Ascending aorta (tissue), 2 donors: Measurements from ENCODE around the gene MYBPH. TPM values are rescaled to one million over a fixed set of nuclear protein-coding genes. Genes with fewer than 3 reads are reported as not detected.

Experiments used
- DNase-seq, 2 donors: peaks; one replicate each; pipeline ENCODE4 v3.0.0-alpha.2; 2019; ENCODE audit warnings: low spot score in 2 of 2
- H3K27ac ChIP-seq, 2 donors: fragments of 200-600 bp; sonication (generic); one replicate each; pipeline ENCODE4 v1.5.1; 2016 to 2017; ENCODE audit warnings: mild to moderate bottlenecking in 1 of 2
- H3K27me3 ChIP-seq: fragments of 200-600 bp; sonication (generic); one replicate; pipeline ENCODE4 v1.5.1; 2017
- H3K36me3 ChIP-seq, 2 donors: fragments of 200-600 bp; sonication (generic); one replicate each; pipeline ENCODE4 v1.5.1; 2016
- H3K4me1 ChIP-seq, 2 donors: fragments of 200-600 bp; sonication (generic); one replicate each; pipeline ENCODE4 v1.5.1; 2016 to 2017; ENCODE audit warnings: mild to moderate bottlenecking in 1 of 2
- H3K4me3 ChIP-seq, 2 donors: fragments of 200-600 bp; sonication (generic); one replicate each; pipeline ENCODE4 v1.5.1; 2016 to 2017; ENCODE audit warnings: mild to moderate bottlenecking in 1 of 2
- H3K9me3 ChIP-seq, 2 donors: fragments of 200-600 bp; sonication (generic); one replicate each; pipeline ENCODE4 v1.5.1; 2016
- intact Hi-C: fragments of 100-400 bp; cut with DNase I; formaldehyde crosslinking; loops from one replicate; pipeline ENCODE4 v1.15.1; 2023
- total RNA-seq: library from RNA; depleted of rRNA; stranded (reverse); fragments of >200 nt; gene quantifications from one replicate; pipeline ENCODE4 v1.1.0, GENCODE V29; 2016
- TF ChIP-seq, protein P1 (sequence below), 3 experiments: fragments of 200-600 bp in 2 of 3; fragments of 450-650 bp in 1 of 3; sonication (generic) in 2 of 3; IDR thresholded peaks; one replicate each; pipeline ENCODE4 v1.5.1; 2016 to 2019; ENCODE audit warnings: antibody characterized with exemption in 3 of 3, mild to moderate bottlenecking in 1 of 3, moderate library complexity in 1 of 3

Gene MYBPH
- total RNA-seq, 1 donor from 2014 or later = not detected

DNA sequence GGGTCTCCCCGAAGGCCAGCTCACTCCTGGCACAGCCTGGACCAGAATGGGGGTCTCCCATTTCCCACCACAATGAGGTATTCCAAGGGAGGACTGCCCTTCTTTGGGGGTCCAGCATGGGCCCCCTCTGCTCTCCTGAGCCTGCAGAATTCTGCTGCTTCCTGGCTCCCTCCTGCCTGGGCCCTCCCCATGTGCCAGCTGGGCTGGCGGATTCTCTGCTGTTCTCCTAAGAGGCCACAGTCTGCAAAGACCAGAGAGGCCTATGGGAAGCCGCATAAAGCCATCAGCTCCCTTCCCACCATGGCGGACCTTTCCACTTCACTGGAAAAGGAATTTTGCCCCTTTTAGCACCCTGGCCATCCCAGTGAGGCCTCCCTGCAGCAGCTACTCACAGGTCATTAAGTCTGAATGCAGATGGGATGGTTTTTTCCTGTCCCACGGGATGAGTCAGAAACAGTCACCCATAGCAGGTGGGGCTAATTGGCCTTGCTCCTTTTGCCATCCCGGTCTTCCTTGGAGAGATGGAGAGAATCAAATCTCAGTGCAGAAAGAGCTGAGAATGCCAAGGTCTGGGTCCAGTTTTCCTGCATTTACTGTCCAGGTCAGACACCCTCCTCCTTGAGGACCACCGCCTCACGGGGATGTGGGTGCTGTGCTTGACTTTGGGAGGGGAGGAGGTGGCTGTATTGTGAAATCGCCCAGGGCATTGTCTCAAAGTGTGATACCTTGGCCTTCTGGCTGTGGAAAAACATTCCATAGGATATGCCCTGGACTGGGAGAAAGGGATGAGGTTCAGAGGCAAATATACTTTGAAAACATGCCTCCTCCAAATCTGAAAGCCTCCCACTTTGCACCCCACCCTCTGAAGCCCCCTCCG lies 23.2 kb downstream of the MYBPH start:
- intact Hi-C loops = no loop called here

DNA sequence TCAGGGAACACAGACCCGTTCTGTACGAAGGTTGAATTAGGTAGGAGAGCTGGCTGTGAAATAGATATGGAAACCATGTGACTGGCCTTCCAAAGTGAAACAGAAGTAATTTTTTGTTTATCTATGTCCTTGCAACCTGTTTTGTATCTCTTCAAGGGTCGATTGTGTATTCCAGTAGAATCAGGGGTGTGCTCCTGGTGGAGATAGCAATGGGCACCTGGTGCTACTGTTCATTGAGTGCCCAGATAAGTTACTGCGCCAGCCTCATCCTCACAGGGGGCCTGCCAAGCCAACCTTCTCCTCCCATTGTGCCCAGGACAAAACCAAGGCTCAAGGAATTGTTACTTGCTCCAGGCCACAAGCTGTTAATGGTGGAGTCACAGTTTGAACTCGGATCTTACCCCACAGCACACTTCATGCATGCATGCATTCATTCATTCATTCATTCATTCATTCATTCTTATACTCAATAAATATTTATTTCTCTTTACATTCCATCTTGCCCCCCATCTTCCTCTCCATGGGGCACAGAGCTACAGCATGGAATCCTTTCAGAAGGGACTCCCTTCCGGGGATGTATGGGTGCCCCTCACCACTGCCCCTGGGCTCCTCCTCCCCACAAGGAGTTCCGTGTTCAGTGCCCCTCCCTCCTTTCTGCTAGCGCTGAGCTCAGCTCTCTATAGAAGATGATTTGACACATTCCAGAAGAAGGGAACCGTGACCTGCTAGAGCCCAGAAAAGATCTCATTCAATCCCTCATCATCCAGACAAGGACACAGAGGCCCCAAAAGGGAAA lies 24.1 kb downstream of the MYBPH start:
- H3K36me3 ChIP-seq = no peaks in the 10 kb centered on the region
- no peak for DNase-seq
- no peaks in the 10 kb centered on the region for H3K4me1 ChIP-seq
- no peak overlapping the region for H3K27ac ChIP-seq
- intact Hi-C loops = no loop called here
- H3K9me3 ChIP-seq = no peaks in the 10 kb centered on the region
- no peak overlapping the region for H3K4me3 ChIP-seq
- H3K27me3 ChIP-seq = no peaks in the 10 kb centered on the region
- TF ChIP-seq, protein P1, sequence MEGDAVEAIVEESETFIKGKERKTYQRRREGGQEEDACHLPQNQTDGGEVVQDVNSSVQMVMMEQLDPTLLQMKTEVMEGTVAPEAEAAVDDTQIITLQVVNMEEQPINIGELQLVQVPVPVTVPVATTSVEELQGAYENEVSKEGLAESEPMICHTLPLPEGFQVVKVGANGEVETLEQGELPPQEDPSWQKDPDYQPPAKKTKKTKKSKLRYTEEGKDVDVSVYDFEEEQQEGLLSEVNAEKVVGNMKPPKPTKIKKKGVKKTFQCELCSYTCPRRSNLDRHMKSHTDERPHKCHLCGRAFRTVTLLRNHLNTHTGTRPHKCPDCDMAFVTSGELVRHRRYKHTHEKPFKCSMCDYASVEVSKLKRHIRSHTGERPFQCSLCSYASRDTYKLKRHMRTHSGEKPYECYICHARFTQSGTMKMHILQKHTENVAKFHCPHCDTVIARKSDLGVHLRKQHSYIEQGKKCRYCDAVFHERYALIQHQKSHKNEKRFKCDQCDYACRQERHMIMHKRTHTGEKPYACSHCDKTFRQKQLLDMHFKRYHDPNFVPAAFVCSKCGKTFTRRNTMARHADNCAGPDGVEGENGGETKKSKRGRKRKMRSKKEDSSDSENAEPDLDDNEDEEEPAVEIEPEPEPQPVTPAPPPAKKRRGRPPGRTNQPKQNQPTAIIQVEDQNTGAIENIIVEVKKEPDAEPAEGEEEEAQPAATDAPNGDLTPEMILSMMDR (IDR thresholded peaks at IDR 0.05) = no peak

More for the DNA sequence above, 23.2 kb downstream of the MYBPH start:
- H3K36me3 ChIP-seq = no peaks in the 10 kb centered on the region
- TF ChIP-seq, protein P1 (IDR thresholded peaks at IDR 0.05) = no peak
- H3K9me3 ChIP-seq = no peaks in the 10 kb centered on the region
- no peak overlapping the region for H3K4me3 ChIP-seq
- H3K27ac ChIP-seq = no peak overlapping the region
- H3K27me3 ChIP-seq = no peaks in the 10 kb centered on the region
- DNase-seq = no peak
- H3K4me1 ChIP-seq = no peaks in the 10 kb centered on the region

DNA sequence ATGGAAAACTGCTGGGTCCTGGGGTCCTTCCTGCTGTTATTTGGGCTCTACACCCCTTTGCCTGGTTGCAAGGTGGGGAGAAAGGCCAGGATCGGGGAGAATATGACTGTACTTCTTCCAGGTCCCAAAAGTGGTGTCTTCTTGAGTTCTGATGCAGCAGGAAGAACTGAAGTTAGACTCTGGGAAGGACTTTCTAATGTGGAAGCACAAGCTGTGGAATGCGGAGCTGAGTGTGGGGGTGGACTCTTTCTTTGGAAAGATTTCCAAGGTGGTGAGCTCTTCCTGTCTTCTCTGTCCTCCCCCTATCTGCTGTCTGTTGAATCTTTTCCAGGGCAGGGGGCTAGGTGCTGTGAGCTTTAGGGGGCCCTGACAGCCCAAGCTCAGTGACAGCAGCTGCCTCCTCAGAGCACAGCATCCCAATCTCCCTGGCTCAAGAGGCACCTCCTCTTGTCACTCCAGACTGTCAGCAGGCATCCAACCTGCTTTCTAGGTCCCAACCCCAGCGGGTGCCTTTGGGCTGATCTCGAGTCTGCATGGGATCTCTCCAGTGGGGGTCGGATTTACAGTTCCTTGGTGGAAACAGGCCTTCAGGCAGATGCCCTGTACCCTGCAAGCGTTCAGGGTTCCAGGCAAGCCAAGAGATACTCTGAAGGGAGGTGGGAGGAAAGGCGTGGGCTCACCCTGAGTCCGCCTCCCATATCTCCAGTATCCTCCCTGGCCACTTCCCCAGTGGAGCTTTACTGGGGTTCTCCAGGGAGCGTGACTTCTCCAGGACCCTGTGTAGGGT lies 24.9 kb downstream of the MYBPH start:
- Histone ChIP-seq H3K36me3 (no peaks in the 10 kb centered on the region), H3K4me1 (no peaks in the 10 kb centered on the region), H3K27me3 (no peaks in the 10 kb centered on the region), H3K27ac (no peak overlapping the region), H3K4me3 (no peak overlapping the region), H3K9me3 (no peaks in the 10 kb centered on the region)
- intact Hi-C loops = no loop called here
- DNase-seq = no peak
- TF ChIP-seq, protein P1 (IDR thresholded peaks at IDR 0.05) = no peak

DNA sequence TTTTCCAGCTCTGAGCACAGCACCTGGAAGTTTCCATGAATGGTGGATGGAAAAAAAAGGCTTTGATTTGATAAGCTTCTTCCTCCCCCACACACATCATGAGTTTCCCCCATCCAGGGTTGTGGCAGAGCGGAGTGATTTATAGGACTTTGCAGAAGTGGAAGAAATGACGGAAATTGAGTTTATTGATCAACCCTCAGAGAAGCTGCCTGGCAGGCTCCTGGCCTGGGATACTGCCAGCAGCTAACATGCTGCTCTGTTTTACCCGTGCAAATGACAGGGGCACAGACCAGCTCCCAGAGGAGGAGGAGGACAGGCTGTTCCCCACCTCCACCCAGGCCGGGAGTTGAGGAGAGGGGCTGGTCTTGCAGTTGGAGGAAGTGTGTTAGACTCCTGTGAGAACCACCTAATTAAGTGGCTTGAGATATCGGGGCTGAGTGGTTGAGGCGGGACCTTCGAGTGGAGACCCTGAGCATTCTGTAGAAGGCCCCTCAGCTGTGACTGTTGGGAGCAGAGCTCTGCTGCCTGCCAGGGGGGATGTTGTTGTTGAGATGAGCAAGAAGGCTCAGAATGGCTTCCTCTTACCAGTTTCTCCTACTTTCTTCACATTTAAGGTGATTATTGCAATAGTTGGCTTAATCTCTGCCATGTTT lies 26.3 kb downstream of the MYBPH start:
- Histone ChIP-seq H3K27me3 (no peaks in the 10 kb centered on the region), H3K4me1 (no peaks in the 10 kb centered on the region), H3K36me3 (no peaks in the 10 kb centered on the region), H3K27ac (no peak overlapping the region), H3K4me3 (no peak overlapping the region), H3K9me3 (no peaks in the 10 kb centered on the region)
- DNase-seq = no peak
- intact Hi-C loops = no loop called here
- TF ChIP-seq, protein P1 (IDR thresholded peaks at IDR 0.05) = no peak

DNA sequence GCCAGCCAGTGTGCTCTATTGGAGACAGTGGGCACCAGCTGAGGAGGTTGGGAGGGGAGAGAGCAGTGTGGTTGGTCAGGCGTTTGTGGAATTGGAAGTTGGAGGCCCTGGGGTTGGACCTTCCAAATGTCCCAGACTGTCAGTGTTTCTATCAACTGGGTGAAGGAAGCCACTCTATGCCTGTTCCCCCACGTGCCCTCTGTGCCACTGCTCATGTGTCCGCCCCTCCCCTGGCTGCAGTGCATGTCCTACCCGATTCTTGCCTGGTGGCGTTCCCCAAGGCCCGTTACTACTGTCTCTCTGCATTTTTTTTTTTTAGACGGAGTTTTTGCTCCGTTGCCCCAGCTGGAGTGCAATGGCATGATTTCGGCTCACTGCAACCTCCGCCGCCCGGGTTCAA lies 27.0 kb downstream of the MYBPH start:
- Histone ChIP-seq H3K4me3 (no peak overlapping the region), H3K9me3 (no peaks in the 10 kb centered on the region), H3K4me1 (no peaks in the 10 kb centered on the region), H3K36me3 (no peaks in the 10 kb centered on the region), H3K27me3 (no peaks in the 10 kb centered on the region), H3K27ac (no peak overlapping the region)
- intact Hi-C loops = no loop called here
- TF ChIP-seq, protein P1 (IDR thresholded peaks at IDR 0.05) = no peak
- DNase-seq = no peak
